IMR-90 (cell line): ENCODE results near the gene CDK5RAP2. TPM values are rescaled to one million over a fixed set of nuclear protein-coding genes. Genes with fewer than 3 reads are reported as not detected.

ENCODE experiments used
- ATAC-seq: fragments of 200-7000 bp; cut with Tn5 transposase; 2 replicates; pipeline ENCODE4 v1.9.1; 2020; ENCODE audit warnings: low read depth, mild to moderate bottlenecking, moderate library complexity
- BruUV-seq: library from RNA; stranded (reverse); fragments of 400-500 nt; replicated peaks from 2 replicates; lab custom pipeline; 2021; lab: Mats Ljungman, UMichigan
- CTCF ChIA-PET: fragments of 300-600 bp; formaldehyde crosslinking; extraction: SDS; loops from one replicate; lab custom pipeline; 2021; ENCODE audit warnings: antibody characterized with exemption; lab: Yijun Ruan, JAX
- POLR2A ChIA-PET: fragments of 300-600 bp; sonication (Branson Sonifier 250); formaldehyde crosslinking; loops from one replicate; lab custom pipeline; 2022; ENCODE audit warnings: antibody characterized with exemption; ENCODE audit not compliant: unreplicated experiment; lab: Charles Lee
- DNase-seq: peaks from one replicate; pipeline ENCODE4 v3.0.0; 2013
- H2AFZ ChIP-seq: replicated peaks from 2 replicates; pipeline ENCODE3; 2013; ENCODE audit warnings: low read length, mild to moderate bottlenecking; ENCODE audit not compliant: poor library complexity
- H2AK5ac ChIP-seq: 2 replicates; pipeline ENCODE4 v1.6.1; 2013; ENCODE audit warnings: low read depth, low read length, inconsistent platforms
- H2AK9ac ChIP-seq: replicated peaks from 2 replicates; pipeline ENCODE3; 2013; ENCODE audit warnings: mild to moderate bottlenecking, low read depth, low read length, moderate library complexity; ENCODE audit not compliant: poor library complexity
- H2BK120ac ChIP-seq: 2 replicates; pipeline ENCODE4 v1.6.1; 2013; ENCODE audit warnings: low read depth, low read length, inconsistent platforms
- H2BK15ac ChIP-seq: 3 replicates; pipeline ENCODE4 v1.6.1; 2013; ENCODE audit warnings: low read depth, low read length, inconsistent platforms
- H2BK20ac ChIP-seq: 2 replicates; pipeline ENCODE4 v1.6.1; 2013; ENCODE audit warnings: low read depth, mild to moderate bottlenecking, inconsistent platforms, low read length, moderate library complexity
- H2BK5ac ChIP-seq: 2 replicates; pipeline ENCODE4 v1.6.1; 2013; ENCODE audit warnings: mild to moderate bottlenecking, low read depth, low read length, inconsistent platforms; ENCODE audit not compliant: poor library complexity, severe bottlenecking
- H3K14ac ChIP-seq: replicated peaks from 2 replicates; pipeline ENCODE4 v1.6.1; 2013; ENCODE audit warnings: low read depth, low read length, inconsistent platforms
- H3K18ac ChIP-seq: 2 replicates; pipeline ENCODE4 v1.6.1; 2013; ENCODE audit warnings: low read depth, low read length, control low read depth
- H3K23ac ChIP-seq: 2 replicates; pipeline ENCODE4 v1.6.1; 2013; ENCODE audit warnings: low read depth, low read length, inconsistent platforms
- H3K27ac ChIP-seq: 2 replicates; pipeline ENCODE4 v1.5.1; 2013; ENCODE audit warnings: mild to moderate bottlenecking, control low read depth, low read length; ENCODE audit not compliant: insufficient read depth
- H3K27me3 ChIP-seq: 2 replicates; pipeline ENCODE4 v1.6.1; 2013; ENCODE audit warnings: low read length; ENCODE audit not compliant: control insufficient read depth, insufficient read depth
- H3K36me3 ChIP-seq: 2 replicates; pipeline ENCODE4 v1.6.1; 2013; ENCODE audit warnings: low read length, mixed read lengths; ENCODE audit not compliant: control insufficient read depth, insufficient read depth
- H3K4ac ChIP-seq: 2 replicates; pipeline ENCODE4 v1.6.1; 2013; ENCODE audit warnings: low read depth, low read length, inconsistent platforms
- H3K4me1 ChIP-seq: 2 replicates; pipeline ENCODE4 v1.6.1; 2013; ENCODE audit warnings: low read length, mixed read lengths; ENCODE audit not compliant: control insufficient read depth, insufficient read depth
- H3K4me2 ChIP-seq: 2 replicates; pipeline ENCODE4 v1.6.1; 2013; ENCODE audit warnings: low read depth, mild to moderate bottlenecking, control low read depth, low read length, moderate library complexity
- H3K4me3 ChIP-seq: 2 replicates; pipeline ENCODE4 v1.5.1; 2013; ENCODE audit warnings: low read depth, mild to moderate bottlenecking, control low read depth, low read length, moderate library complexity; ENCODE audit not compliant: insufficient read depth
- H3K56ac ChIP-seq: 2 replicates; pipeline ENCODE4 v1.6.1; 2013; ENCODE audit warnings: low read length, inconsistent platforms; ENCODE audit not compliant: insufficient read depth; ENCODE audit errors: extremely low read depth
- H3K79me1 ChIP-seq, 2 experiments: 2 replicates each; pipeline ENCODE4 v1.6.1; 2013; ENCODE audit warnings: low read length in 2 of 2, inconsistent platforms in 1 of 2, low read depth in 1 of 2
- H3K9ac ChIP-seq: 2 replicates; pipeline ENCODE4 v1.6.1; 2013; ENCODE audit warnings: low read depth, low read length, control low read depth
- H3K9me1 ChIP-seq: 2 replicates; pipeline ENCODE4 v1.6.1; 2013; ENCODE audit warnings: low read length, inconsistent platforms; ENCODE audit not compliant: insufficient read depth
- H3K9me3 ChIP-seq: 2 replicates; pipeline ENCODE4 v1.6.1; 2013; ENCODE audit warnings: low read length; ENCODE audit not compliant: control insufficient read depth, insufficient read depth
- H4K20me1 ChIP-seq: 2 replicates; pipeline ENCODE4 v1.6.1; 2013; ENCODE audit warnings: low read length, inconsistent platforms; ENCODE audit not compliant: insufficient read depth
- H4K5ac ChIP-seq: 2 replicates; pipeline ENCODE4 v1.6.1; 2013; ENCODE audit warnings: mild to moderate bottlenecking, low read depth, low read length, control low read depth
- H4K8ac ChIP-seq, 2 experiments: 2 replicates each; pipeline ENCODE4 v1.6.1; 2013; ENCODE audit warnings: low read depth in 2 of 2, low read length in 2 of 2, control low read depth in 1 of 2, inconsistent platforms in 1 of 2
- H4K91ac ChIP-seq: 2 replicates; pipeline ENCODE4 v1.6.1; 2013; ENCODE audit warnings: low read depth, low read length, inconsistent platforms; ENCODE audit not compliant: insufficient read depth
- BHLHE40 ChIP-seq: fragments of 150-350 bp; IDR thresholded peaks from 2 replicates; pipeline ENCODE4 v1.6.1; 2016; ENCODE audit warnings: mild to moderate bottlenecking, low read depth, low read length
- MAFK ChIP-seq: IDR thresholded peaks from 2 replicates; pipeline ENCODE4 v1.6.1; 2012; ENCODE audit warnings: low read depth, low read length, improper control_type of control experiment
- NFE2L2 ChIP-seq: fragments of 150-350 bp; IDR thresholded peaks from 2 replicates; pipeline ENCODE4 v1.6.1; 2016; ENCODE audit warnings: low read depth, mild to moderate bottlenecking, low read length
- WGBS, 2 experiments: methylation state at CpG; one replicate each; pipeline versions ENCODE4 v1.1.5 to v1.1.7; 2013; ENCODE audit warnings: missing lambda C conversion rate in 2 of 2; ENCODE audit not compliant: insufficient read length in 1 of 2; ENCODE audit errors: extremely low coverage in 2 of 2; 5-methylcytosine and 5-hydroxymethylcytosine counted together
- dilution Hi-C: fragments of 300-500 bp; cut with HindIII; formaldehyde crosslinking; loops from one replicate; pipeline ENCODE4 v1.14.3; 2018; ENCODE audit warnings: low sequenced_read_pairs; ENCODE audit not compliant: unreplicated experiment
- in situ Hi-C: fragments of 300-500 bp; cut with MboI; formaldehyde crosslinking; loops from 3 replicates; pipeline ENCODE4 v1.14.3; 2019; ENCODE audit warnings: low sequenced_read_pairs, inconsistent platforms, mixed read lengths
- intact Hi-C: fragments of 100-400 bp; cut with micrococcal nuclease; formaldehyde crosslinking; loops from 2 replicates; pipeline ENCODE4 v1.10.0; 2022
- polyA plus RNA-seq, 3 experiments: library from polyadenylated mRNA; depleted of rRNA; stranded (reverse); fragments of >200 nt; gene quantifications; 2 replicates each; pipeline ENCODE4 v1.2.3, GENCODE V29; 2012; ENCODE audit warnings: low replicate concordance in 1 of 3
- total RNA-seq: library from RNA; depleted of rRNA; stranded (reverse); fragments of >200 nt; gene quantifications from 2 replicates; pipeline ENCODE4 v1.2.3, GENCODE V29; 2012
- TF ChIP-seq, protein P1 (sequence below): fragments of 150-350 bp; IDR thresholded peaks from 2 replicates; pipeline ENCODE4 v1.6.1; 2017; ENCODE audit warnings: mild to moderate bottlenecking, antibody characterized with exemption, low read length, low read depth

CDK5RAP2 gene
- total and polyA plus RNA-seq, 2 of the 4 experiments (the other 2 are of a cell fraction) = 29.5 to 31.7 TPM

- peak overlapping the region; percentile 29; the same call in 1 of the 2 replicates for H3K4ac ChIP-seq
- no peak overlapping the region for H3K4me2 ChIP-seq
- H2BK120ac ChIP-seq = 0 out of 2 replicates have a peak overlapping the region, but pooled peaks have one; percentile 13
- H3K4me3 ChIP-seq = no peak overlapping the region
- H3K9me1 ChIP-seq = peaks cover 2% of the 10 kb centered on the region
- WGBS, 2 experiments = no CpG with 5 or more reads among the region's 1 CpG
- intact Hi-C loops = no loop called here
- TF ChIP-seq, protein P1, sequence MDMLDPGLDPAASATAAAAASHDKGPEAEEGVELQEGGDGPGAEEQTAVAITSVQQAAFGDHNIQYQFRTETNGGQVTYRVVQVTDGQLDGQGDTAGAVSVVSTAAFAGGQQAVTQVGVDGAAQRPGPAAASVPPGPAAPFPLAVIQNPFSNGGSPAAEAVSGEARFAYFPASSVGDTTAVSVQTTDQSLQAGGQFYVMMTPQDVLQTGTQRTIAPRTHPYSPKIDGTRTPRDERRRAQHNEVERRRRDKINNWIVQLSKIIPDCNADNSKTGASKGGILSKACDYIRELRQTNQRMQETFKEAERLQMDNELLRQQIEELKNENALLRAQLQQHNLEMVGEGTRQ = peak; percentile 43
- TF ChIP-seq MAFK (no peak), BHLHE40 (no peak), NFE2L2 (no peak)
- no peaks in the 10 kb centered on the region; the same call in 1 of the 2 replicates for H3K27me3 ChIP-seq
- H3K56ac ChIP-seq = no peak overlapping the region
- no peaks in the 10 kb centered on the region for H3K36me3 ChIP-seq
- H4K91ac ChIP-seq = no peak overlapping the region
- POLR2A ChIA-PET = no interaction called here
- DNase-seq (no peak), ATAC-seq (no peak)
- in situ Hi-C loops = no loop called here
- peak overlapping the region; percentile 21; the same call in 1 of the 3 replicates for H2BK15ac ChIP-seq
- H2AFZ ChIP-seq = peak overlapping the region; percentile 15
- H4K5ac ChIP-seq = no peak overlapping the region
- no peak overlapping the region for H2AK9ac ChIP-seq
- no peak overlapping the region for H4K8ac ChIP-seq
- CTCF ChIA-PET = interaction anchor here (1.6 kb wide), 1 partner anchor 10 kb away, joined by 5 read pairs; no protein-coding TSS in a partner anchor
- H3K9ac ChIP-seq = no peak overlapping the region
- H2BK5ac ChIP-seq = no peak overlapping the region
- H2BK20ac ChIP-seq = no peak overlapping the region
- no peaks in the 10 kb centered on the region for H4K20me1 ChIP-seq
- no peaks in the 10 kb centered on the region for H3K9me3 ChIP-seq
- H3K23ac ChIP-seq = no peak overlapping the region
- no peak overlapping the region for H3K18ac ChIP-seq
- H3K14ac ChIP-seq = no peak overlapping the region; the same call in 1 of the 2 replicates
- dilution Hi-C loops = no loop called here
- BruUV-seq = no TSS peak
- peaks cover 4% of the 10 kb centered on the region for H3K4me1 ChIP-seq
- H3K79me1 ChIP-seq = no peaks in the 10 kb centered on the region
- no peak overlapping the region for H2AK5ac ChIP-seq
- H3K27ac ChIP-seq = no peak overlapping the region
Measured at GRCh38 chr9:120368799-120369198, 211.2 kb downstream of the CDK5RAP2 start.
